IPS-20b (cell line): Measurements from ENCODE around the gene SARNP.

Source experiments
- H3K27ac ChIP-seq: one replicate; pipeline ENCODE4 v1.5.1; 2013; ENCODE audit warnings: low read length
- H3K27me3 ChIP-seq: 2 replicates; pipeline ENCODE4 v1.6.1; 2013; ENCODE audit warnings: mild to moderate bottlenecking, low read length, inconsistent platforms; ENCODE audit not compliant: insufficient read depth
- H3K36me3 ChIP-seq: 2 replicates; pipeline ENCODE4 v1.6.1; 2013; ENCODE audit warnings: low read depth, mild to moderate bottlenecking, inconsistent platforms, low read length, moderate library complexity; ENCODE audit not compliant: insufficient read depth
- H3K4me1 ChIP-seq: 2 replicates; pipeline ENCODE4 v1.6.1; 2013; ENCODE audit warnings: mild to moderate bottlenecking, control low read depth, inconsistent platforms, low read length, moderate library complexity; ENCODE audit not compliant: insufficient read depth
- H3K4me3 ChIP-seq: 2 replicates; pipeline ENCODE4 v1.5.1; 2013; ENCODE audit warnings: mild to moderate bottlenecking, low read length, inconsistent platforms
- H3K9ac ChIP-seq: 2 replicates; pipeline ENCODE4 v1.6.1; 2013; ENCODE audit warnings: low read depth, mild to moderate bottlenecking, inconsistent platforms, low read length, moderate library complexity
- H3K9me3 ChIP-seq: 2 replicates; pipeline ENCODE4 v1.6.1; 2013; ENCODE audit warnings: mild to moderate bottlenecking, low read depth, low read length, inconsistent platforms; ENCODE audit not compliant: insufficient read depth

The SARNP gene

DNA sequence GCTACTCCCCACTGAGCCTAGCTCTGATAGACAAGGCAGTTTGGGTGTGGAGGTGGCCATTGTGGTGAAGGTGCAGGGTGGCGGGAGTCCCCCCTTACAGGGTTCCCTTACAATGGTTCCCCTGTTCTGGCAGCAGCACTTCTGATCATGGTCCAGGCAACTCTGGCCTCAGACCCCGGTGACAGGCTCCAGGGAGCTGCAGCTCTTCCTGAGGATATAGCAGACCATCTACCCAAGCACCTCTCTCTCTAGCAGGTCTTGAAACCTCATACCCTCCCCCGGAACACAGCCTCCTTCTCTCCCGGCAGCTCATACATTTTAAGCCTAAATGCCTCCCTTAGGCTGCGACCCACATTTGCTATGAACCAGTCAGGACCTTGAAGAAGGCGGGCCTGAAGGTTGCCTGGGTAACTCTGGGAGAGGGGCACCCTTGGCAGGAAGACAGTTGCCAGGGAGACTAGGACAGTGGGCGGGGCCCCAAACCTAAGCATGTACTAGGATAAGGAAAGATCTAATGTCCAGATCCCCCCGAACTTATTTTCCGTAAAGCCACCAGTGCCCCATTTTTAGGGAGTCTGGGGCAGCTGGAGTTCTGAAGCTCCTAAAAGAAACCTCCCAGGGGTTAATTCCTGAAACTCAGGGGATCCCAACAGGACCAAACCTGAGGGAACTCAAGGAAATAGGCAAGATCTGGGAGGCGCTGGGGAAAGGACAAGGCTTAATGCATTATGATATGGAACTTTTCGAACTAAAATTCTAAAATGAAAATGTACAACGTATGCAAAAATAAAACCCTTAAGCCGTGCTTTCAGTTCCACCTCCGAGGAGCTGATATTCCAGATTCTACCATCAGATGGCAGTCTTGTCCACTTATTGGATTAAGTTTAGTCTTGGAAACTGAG, 79.2 kb downstream of the SARNP start:
- H3K36me3 ChIP-seq = no peaks in the 10 kb centered on the region
- no peaks in the 10 kb centered on the region; the same call in 1 of the 2 replicates for H3K27me3 ChIP-seq
- no peaks in the 10 kb centered on the region for H3K9me3 ChIP-seq
- H3K4me3 ChIP-seq = peak overlapping the region; percentile 78
- H3K27ac ChIP-seq = peak overlapping the region; percentile 3
- peak overlapping the region; percentile 61; the same call in 1 of the 2 replicates for H3K9ac ChIP-seq
- peaks cover 10% of the 10 kb centered on the region for H3K4me1 ChIP-seq

DNA sequence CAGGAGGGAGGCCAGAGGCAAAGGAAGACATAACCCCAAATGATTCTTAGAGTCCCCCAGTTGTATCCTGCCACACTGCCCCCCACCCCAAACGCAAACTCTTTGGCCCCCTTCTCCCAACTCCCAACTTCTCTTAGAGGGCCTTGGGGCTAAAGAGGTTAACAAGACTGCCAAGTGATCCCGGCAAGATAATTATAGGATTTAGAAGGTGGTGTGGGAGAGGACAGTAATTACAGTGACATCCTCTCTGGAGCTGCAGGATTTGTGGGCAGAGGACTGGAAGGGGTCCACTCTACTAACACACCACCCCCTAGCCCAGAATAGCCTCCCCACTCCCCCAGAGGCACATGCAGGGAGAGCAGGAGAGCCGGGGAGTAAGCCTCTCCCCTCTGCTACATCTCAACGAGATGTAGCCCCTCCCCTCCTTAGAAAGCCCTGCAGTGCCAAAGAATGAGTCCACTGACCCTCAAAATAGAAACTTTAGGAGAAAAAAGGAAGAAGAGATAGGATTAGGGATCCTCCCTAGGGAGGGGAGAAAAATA, 79.9 kb downstream of the SARNP start:
- H3K4me1 ChIP-seq = peaks cover 10% of the 10 kb centered on the region
- peak overlapping the region; percentile 61; the same call in 1 of the 2 replicates for H3K9ac ChIP-seq
- peak overlapping the region; percentile 78 for H3K4me3 ChIP-seq
- H3K27me3 ChIP-seq = no peaks in the 10 kb centered on the region; the same call in 1 of the 2 replicates
- H3K36me3 ChIP-seq = no peaks in the 10 kb centered on the region
- H3K9me3 ChIP-seq = no peaks in the 10 kb centered on the region
- H3K27ac ChIP-seq = peak overlapping the region; percentile 3

DNA sequence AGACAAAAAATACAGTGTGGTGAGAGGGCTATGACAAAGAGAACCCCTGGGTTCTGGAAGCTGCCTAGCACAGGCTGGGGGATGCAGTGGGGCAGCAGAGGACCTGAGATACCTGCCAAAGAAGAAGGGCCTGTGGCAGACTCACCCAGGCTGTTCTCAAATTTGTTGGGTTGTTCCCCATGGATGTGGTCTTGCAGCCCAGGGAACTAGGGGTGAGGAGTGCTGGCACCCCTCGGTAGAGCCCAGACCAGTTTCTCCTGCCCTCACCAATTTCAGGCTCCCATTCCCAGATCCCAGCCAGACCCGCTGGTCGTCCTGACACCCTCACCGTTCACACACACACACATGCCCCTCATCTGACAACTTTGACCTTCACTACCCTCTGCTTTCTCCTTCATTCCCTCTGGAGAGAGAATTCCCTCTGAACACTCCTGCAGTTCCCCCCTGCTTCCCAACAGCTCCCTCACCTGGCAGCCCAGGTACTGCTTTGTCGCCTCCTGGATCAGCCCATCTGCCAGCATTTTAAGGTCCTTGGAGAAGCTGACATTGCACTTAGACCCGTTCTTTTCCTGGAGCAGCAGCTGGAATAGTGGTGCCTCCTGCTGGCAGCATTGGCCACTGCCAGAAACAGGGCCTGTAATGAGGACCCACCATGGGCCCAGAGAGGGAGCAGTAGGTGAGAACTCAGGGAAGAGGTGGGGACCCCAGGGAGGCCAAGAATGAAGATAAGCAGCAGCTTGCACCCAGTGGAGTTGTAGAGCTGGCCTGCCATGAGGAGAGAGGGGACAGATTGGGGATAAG, 80.5 kb downstream of the SARNP start:
- no peaks in the 10 kb centered on the region for H3K9me3 ChIP-seq
- H3K4me3 ChIP-seq = peak overlapping the region; percentile 78
- H3K9ac ChIP-seq = peak overlapping the region; percentile 61; the same call in 1 of the 2 replicates

DNA sequence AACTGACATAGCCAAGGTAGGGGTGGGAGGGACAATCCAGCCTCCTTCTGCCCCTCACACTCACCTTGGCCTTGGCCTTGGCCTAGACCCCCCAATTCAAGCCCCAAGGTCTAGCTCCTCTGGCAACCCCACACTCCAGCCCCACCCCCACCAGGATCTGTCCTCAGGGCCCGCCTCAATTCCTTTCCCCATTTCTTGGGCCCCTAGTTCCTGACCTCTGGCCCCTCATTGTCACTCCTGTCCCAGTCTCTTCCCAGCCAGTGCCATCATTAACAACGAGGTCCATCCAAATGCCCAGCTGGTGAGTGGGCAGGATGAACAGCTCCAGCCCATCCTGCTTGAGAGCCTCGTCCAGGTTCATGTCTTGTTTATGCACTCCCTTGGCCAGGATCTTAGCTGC, 81.4 kb downstream of the SARNP start:
- Histone ChIP-seq H3K4me1 (peaks cover 5% of the 10 kb centered on the region; the same call in 1 of the 2 replicates), H3K9me3 (no peaks in the 10 kb centered on the region), H3K36me3 (no peaks in the 10 kb centered on the region), H3K27me3 (no peaks in the 10 kb centered on the region), H3K9ac (no peak overlapping the region), H3K4me3 (no peak overlapping the region), H3K27ac (no peak overlapping the region)

More for the DNA sequence above, 80.5 kb downstream of the SARNP start:
- Histone ChIP-seq H3K36me3 (no peaks in the 10 kb centered on the region), H3K27ac (no peak overlapping the region), H3K4me1 (peaks cover 8% of the 10 kb centered on the region), H3K27me3 (no peaks in the 10 kb centered on the region; the same call in 1 of the 2 replicates)

DNA sequence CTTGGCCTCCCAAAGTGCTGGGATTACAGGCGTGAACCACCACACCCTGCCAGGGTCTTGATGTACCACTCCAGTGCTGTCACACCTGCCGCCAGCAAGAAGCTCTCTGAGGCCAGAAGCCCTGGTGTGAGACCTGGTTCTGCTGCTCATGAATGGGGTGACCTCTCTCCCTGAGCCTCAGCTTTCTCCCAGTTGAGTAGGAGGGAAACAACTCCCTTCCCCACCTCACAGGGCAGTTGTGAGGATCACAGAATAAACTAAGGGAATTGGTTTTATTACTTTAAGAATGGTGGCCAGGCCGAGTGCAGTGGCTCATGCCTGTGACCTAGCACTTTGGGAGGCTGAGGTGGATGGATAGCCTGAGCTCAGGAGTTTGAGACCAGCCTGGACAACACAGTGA, 82.9 kb downstream of the SARNP start:
- H3K9ac ChIP-seq = no peak overlapping the region
- H3K4me1 ChIP-seq = peaks cover 5% of the 10 kb centered on the region; the same call in 1 of the 2 replicates
- no peaks in the 10 kb centered on the region for H3K36me3 ChIP-seq
- no peaks in the 10 kb centered on the region for H3K27me3 ChIP-seq
- H3K4me3 ChIP-seq = no peak overlapping the region
- no peaks in the 10 kb centered on the region for H3K9me3 ChIP-seq
- no peak overlapping the region for H3K27ac ChIP-seq

DNA sequence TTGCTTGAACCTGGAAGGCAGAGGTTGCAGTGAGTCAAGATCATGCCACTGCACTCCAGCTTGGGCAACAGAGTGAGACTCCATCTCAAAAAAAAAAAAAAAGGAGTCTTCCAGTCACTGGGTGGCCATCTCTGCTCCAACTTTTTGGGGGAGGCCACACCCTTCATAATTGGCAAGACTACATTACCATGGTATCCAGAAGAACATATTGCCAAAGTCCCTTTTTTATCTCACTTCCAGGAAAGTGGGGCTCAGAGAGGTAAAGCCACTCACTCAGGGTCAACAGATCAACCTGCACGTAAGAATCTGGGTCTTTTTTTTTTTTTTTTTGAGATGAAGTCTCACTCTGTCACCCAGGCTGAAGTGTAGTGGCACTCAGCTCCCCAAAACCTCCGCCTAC, 83.7 kb downstream of the SARNP start:
- H3K36me3 ChIP-seq = no peaks in the 10 kb centered on the region
- no peaks in the 10 kb centered on the region for H3K9me3 ChIP-seq
- peaks cover 5% of the 10 kb centered on the region; the same call in 1 of the 2 replicates for H3K4me1 ChIP-seq
- H3K27me3 ChIP-seq = no peaks in the 10 kb centered on the region
- H3K27ac ChIP-seq = no peak overlapping the region
- H3K4me3 ChIP-seq = no peak overlapping the region
- H3K9ac ChIP-seq = no peak overlapping the region

DNA sequence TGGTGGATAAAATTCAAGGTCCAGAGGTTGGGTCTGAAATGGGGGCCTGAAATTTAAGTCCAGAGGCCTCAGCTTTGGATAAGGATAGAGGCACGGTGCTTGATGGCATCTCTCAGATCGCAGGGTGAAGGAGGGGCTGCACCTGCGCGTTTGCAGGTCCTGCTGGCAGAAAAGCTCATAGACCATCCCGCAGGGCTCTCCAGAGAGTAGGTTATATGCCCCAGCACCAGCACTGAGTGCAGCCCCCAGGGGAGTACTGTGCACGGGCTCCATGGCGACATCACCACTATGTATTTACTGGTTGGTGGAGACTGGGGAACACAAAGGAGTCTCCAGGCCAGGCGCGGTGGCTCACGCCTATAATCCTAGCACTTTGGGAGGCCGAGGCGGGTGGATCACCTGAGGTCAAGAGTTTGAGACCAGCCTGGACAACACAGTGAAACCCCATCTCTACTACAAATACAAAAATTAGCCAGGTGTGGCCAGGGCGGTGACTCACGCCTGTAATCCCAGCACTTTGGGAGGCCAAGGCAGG, 84.4 kb downstream of the SARNP start:
- no peaks in the 10 kb centered on the region for H3K9me3 ChIP-seq
- no peak overlapping the region for H3K9ac ChIP-seq

DNA sequence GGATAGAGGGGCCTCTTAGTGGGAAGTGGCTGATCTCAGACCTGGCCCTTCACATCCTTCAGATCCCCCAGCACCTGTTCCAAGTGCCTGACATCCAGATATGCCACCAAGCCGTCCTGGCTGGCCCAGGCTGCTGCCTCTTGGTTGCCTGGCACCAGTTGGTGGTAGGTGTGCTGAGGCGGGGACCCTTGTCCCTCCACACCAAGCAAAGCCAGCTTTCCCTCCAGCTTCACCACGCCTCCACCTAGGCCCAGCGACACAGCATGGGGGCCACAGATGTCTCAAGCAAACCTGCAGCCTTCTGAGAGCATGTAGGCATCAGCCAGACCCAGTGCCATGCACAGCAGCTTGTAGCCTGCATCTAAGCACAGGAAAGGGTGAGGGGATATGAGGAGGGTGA, 85.2 kb downstream of the SARNP start:
- H3K9ac ChIP-seq = no peak overlapping the region
- no peak overlapping the region for H3K27ac ChIP-seq
- H3K4me3 ChIP-seq = no peak overlapping the region

More for the DNA sequence above, 84.4 kb downstream of the SARNP start:
- no peak overlapping the region for H3K4me3 ChIP-seq
- H3K4me1 ChIP-seq = peaks cover 5% of the 10 kb centered on the region; the same call in 1 of the 2 replicates
- no peaks in the 10 kb centered on the region for H3K36me3 ChIP-seq
- H3K27ac ChIP-seq = no peak overlapping the region
- no peaks in the 10 kb centered on the region for H3K27me3 ChIP-seq

DNA sequence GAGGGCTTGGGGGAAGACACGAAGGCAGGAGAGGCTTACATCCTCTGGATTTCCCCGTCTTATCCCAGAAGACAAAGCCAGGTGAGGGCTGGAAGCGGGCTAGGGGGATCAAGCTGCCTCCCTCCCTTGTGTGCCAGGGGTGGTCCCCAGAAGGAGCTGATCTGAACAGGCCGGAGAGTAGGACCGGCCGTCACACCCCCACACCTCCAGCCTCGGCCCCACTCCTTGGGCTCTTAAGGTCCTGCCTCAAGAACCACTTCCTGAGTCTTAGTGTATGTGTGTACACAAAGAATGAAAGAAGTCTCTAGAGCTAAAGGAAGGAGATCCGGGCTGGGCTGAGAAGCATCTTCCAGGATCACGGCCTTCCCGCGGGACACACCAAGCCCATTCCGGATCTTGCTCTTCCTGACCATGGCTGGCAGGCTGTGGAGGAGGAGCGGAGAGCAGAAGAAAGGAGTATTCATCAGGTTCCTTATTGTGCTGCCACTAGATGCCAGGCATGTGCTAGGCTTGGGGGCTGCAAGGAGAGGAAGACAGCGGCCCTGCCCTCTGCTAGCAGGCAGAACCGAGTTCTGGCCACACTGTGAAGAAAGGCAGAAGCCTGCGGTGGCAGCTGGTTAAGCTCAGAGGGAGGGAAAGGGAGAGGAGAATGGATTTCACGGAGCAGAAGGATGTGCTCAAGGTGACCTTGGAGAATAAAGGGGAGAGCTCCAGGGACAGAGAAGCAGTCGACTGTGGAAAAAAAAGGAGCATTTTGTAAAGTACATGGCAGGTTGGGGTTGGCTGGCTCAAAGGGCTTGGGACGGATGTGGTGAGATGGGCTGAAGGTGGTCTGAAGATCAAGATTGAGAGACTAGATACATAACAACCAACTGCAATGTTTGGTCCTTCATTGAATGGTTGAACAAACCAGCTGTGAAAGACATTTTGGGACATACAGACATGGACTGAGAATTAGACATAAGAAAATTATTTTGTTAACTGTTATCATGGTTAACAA, 87.4 kb downstream of the SARNP start:
- no peaks in the 10 kb centered on the region for H3K9me3 ChIP-seq
- H3K4me1 ChIP-seq = peaks cover 6% of the 10 kb centered on the region; the same call in 1 of the 2 replicates
- H3K27me3 ChIP-seq = no peaks in the 10 kb centered on the region
- H3K9ac ChIP-seq = peak overlapping the region; percentile 88; the same call in 1 of the 2 replicates
- H3K4me3 ChIP-seq = peak overlapping the region; percentile 83
- H3K27ac ChIP-seq = no peak overlapping the region
- peaks cover 19% of the 10 kb centered on the region for H3K36me3 ChIP-seq

More for the DNA sequence above, 85.2 kb downstream of the SARNP start:
- no peaks in the 10 kb centered on the region for H3K27me3 ChIP-seq
- H3K9me3 ChIP-seq = no peaks in the 10 kb centered on the region
- peaks cover 3% of the 10 kb centered on the region; the same call in 1 of the 2 replicates for H3K4me1 ChIP-seq
- no peaks in the 10 kb centered on the region for H3K36me3 ChIP-seq

DNA sequence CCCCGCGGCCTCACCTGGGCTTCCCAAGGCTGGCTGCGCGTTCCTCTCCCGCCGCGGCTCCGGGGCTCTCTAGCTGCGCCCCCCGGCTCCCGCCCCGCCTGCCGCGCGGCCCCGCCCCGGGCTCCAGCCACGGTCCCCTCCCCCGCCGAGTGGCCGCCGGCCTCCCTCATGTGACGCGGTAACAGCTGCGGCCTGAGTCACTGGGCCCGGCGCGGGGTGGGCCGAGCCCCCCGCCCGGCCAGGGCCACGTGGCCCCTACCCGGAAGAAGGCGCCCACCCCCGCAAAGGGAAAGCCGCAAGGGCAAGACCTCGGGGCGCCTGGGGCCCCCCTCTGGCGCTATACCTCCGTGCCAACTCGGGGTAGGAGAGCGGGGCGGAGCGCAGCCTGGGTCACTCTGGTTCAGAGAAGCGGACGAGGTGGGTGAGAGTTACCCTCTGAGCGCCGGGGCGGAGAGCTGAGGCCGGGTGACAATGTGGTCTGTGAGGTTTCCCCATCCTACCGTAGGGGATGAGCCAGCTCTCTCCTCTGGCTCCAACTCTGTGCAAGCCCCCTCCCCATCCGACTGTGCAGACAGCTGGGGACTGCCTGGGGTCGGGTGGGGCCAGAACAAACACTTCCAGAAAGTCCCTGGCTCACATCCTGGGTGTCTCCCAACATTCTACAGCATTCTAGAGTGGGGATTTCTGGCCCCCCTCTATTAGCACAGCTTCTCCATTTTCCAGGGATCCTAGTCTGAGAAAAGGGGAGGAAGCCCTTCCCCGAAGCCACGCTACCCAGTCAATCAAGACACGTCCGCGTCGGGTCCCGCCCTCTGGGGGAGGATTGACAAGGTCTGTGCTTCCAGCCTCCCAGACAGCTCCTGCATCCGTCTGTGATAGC, 88.3 kb downstream of the SARNP start, which contains the start of gene CD63:
CD63 (minus strand) TSS at position 71 of the 880 bp plus-strand sequence. CDS start 668 bp downstream, outside the sequence.
- Histone ChIP-seq H3K4me1 (peaks cover 6% of the 10 kb centered on the region; the same call in 1 of the 2 replicates), H3K9me3 (no peaks in the 10 kb centered on the region), H3K27ac (peak within 1 kb of the TSS; percentile 75), H3K36me3 (peaks cover 28% of the 10 kb centered on the region), H3K4me3 (peak within 1 kb of the TSS; percentile 83), H3K9ac (peak within 1 kb of the TSS; percentile 88), H3K27me3 (no peaks in the 10 kb centered on the region)
